Measurements from ENCODE around the gene ADGRB3. TPM values are rescaled to one million over a fixed set of nuclear protein-coding genes. Genes with fewer than 3 reads are reported as not detected.
A peak's percentile ranks its signal among the peaks of the same experiment; 100 is the strongest.

ADGRB3 gene
- polyA plus RNA-seq, 1 of the 3 experiments (the other 2 are of a cell fraction): 0.12 TPM

GRCh38 chr6:69337311-69337710 is 702.2 kb downstream of the ADGRB3 start:
- 37% methylated on average over 3 of the region's 3 CpGs for WGBS (ENCODE audit: low lambda C conversion rate)
- Histone ChIP-seq H3K4me3 (ENCODE audit: low read depth in 2 of 2, low read length in 1 of 2) (no peak overlapping the region), H3K36me3 (replicated peaks in 1 of 2; ENCODE audit: control insufficient read depth in 1 of 2, insufficient read depth in 2 of 2, low read length in 1 of 2) (no peaks in the 10 kb centered on the region), H3K79me2 (ENCODE audit: insufficient read depth) (no peaks in the 10 kb centered on the region), H3K9me3 (no peaks in the 10 kb centered on the region), H3K4me1 (ENCODE audit: control insufficient read depth in 1 of 2, insufficient read depth in 2 of 2, low read depth in 1 of 2, low read length in 1 of 2) (peaks cover 0 to 4% of the 10 kb centered on the region in 2 experiments; a peak in 2 of 4 replicates), H4K20me1 (ENCODE audit: insufficient read depth) (no peaks in the 10 kb centered on the region), H3K27me3 (ENCODE audit: insufficient read depth) (no peaks in the 10 kb centered on the region), H3K27ac (ENCODE audit: low read depth in 2 of 2, low read length in 1 of 2) (no peak overlapping the region), H3F3A (replicated peaks; ENCODE audit: insufficient read depth) (no peaks in the 10 kb centered on the region), H2AFZ (ENCODE audit: low read depth) (no peak overlapping the region), H3K9me2 (no peaks in the 10 kb centered on the region), H3K4me2 (no peak overlapping the region), H3K9ac (no peak overlapping the region)
- CTCF ChIA-PET: no interaction called here
- POLR2A ChIA-PET: no interaction called here
- DNase-seq: peak; percentile 2
- TF ChIP-seq MEF2A (IDR thresholded peaks at IDR 0.05; ENCODE audit: borderline replicate concordance, low read depth): no peak
- no peak for TF ChIP-seq SMC3 (IDR thresholded peaks at IDR 0.05; ENCODE audit: low read depth, low read length)
- TF ChIP-seq ELF1 (IDR thresholded peaks at IDR 0.05): no peak
- no peak for TF ChIP-seq REST (IDR thresholded peaks at IDR 0.05; ENCODE audit: low read depth, low read length)
- TF ChIP-seq RAD21 (IDR thresholded peaks at IDR 0.05; ENCODE audit: low read length): no peak
- TF ChIP-seq, protein P1, sequence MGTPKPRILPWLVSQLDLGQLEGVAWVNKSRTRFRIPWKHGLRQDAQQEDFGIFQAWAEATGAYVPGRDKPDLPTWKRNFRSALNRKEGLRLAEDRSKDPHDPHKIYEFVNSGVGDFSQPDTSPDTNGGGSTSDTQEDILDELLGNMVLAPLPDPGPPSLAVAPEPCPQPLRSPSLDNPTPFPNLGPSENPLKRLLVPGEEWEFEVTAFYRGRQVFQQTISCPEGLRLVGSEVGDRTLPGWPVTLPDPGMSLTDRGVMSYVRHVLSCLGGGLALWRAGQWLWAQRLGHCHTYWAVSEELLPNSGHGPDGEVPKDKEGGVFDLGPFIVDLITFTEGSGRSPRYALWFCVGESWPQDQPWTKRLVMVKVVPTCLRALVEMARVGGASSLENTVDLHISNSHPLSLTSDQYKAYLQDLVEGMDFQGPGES (IDR thresholded peaks at IDR 0.05; ENCODE audit: low read depth, low read length): no peak
- TF ChIP-seq NFIC (IDR thresholded peaks at IDR 0.05; ENCODE audit: borderline replicate concordance): no peak
- TF ChIP-seq RFX5 (IDR thresholded peaks at IDR 0.05; ENCODE audit: low read length): no peak

DNA sequence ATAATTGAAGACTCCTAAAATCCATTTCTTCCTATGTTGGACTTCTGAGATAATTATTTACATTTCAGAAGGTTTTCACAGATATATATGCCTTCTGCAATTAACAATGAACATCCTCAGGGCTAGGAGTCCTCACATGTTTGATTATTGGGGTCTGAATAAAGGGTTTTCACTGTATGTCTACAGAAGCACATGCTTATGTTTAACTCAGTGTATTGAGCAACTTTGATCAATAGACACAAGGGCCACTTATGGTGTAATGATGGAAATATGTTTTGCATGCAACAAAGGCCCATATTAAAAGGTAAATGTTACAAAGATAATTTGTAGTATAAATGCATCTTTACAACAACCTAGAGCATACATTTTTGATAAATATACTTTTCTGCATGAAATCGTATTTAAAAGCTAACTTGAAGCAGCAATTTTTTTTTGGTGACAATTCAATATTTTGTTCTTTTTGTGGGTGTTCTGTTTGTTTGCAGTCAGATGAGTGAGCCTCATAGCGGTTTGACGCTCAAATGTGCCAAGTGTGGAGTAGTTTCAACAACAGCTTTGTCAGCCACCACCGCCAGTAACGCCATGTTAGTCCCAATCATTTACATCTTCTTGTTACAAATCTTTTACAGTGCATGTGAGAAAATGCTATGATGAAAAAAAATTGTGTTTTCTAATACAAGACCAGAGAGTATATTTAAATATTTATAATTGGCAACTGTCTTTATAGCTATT is 703.5 kb downstream of the ADGRB3 start:
- ChIA-PET POLR2A (no interaction called here), CTCF (no interaction called here)
- DNase-seq: no peak
- Histone ChIP-seq H3K9me3 (no peaks in the 10 kb centered on the region), H3K36me3 (replicated peaks in 1 of 2; ENCODE audit: control insufficient read depth in 1 of 2, insufficient read depth in 2 of 2, low read length in 1 of 2) (no peaks in the 10 kb centered on the region), H3K9me2 (no peaks in the 10 kb centered on the region), H3K9ac (no peak overlapping the region), H3K79me2 (ENCODE audit: insufficient read depth) (no peaks in the 10 kb centered on the region), H4K20me1 (ENCODE audit: insufficient read depth) (no peaks in the 10 kb centered on the region), H3K27ac (ENCODE audit: low read depth in 2 of 2, low read length in 1 of 2) (no peak overlapping the region), H3K4me2 (no peak overlapping the region), H3K4me3 (ENCODE audit: low read depth in 2 of 2, low read length in 1 of 2) (no peak overlapping the region), H2AFZ (ENCODE audit: low read depth) (no peak overlapping the region), H3K27me3 (ENCODE audit: insufficient read depth) (no peaks in the 10 kb centered on the region), H3K4me1 (ENCODE audit: control insufficient read depth in 1 of 2, insufficient read depth in 2 of 2, low read depth in 1 of 2, low read length in 1 of 2) (peaks cover 0 to 4% of the 10 kb centered on the region in 2 experiments; a peak in 2 of 4 replicates), H3F3A (replicated peaks; ENCODE audit: insufficient read depth) (no peaks in the 10 kb centered on the region)
- 70% methylated on average over 5 of the region's 5 CpGs for WGBS (ENCODE audit: low lambda C conversion rate)
- TF ChIP-seq RAD21 (IDR thresholded peaks at IDR 0.05; ENCODE audit: low read length): no peak
- no peak for TF ChIP-seq FOXJ3 (CRISPR knock-in tag; IDR thresholded peaks at IDR 0.05)
- TF ChIP-seq ELF1 (IDR thresholded peaks at IDR 0.05): no peak
- TF ChIP-seq RXRA (IDR thresholded peaks at IDR 0.05; ENCODE audit: borderline replicate concordance, low read depth): no peak
- TF ChIP-seq TEAD4 (IDR thresholded peaks at IDR 0.05; ENCODE audit: borderline replicate concordance, insufficient read depth): no peak
- no peak for TF ChIP-seq GABPA (IDR thresholded peaks at IDR 0.05; ENCODE audit: low read depth)
- no peak for TF ChIP-seq TAF1 (IDR thresholded peaks at IDR 0.05; ENCODE audit: borderline replicate concordance, low read depth, low read length)
- TF ChIP-seq, protein P2, sequence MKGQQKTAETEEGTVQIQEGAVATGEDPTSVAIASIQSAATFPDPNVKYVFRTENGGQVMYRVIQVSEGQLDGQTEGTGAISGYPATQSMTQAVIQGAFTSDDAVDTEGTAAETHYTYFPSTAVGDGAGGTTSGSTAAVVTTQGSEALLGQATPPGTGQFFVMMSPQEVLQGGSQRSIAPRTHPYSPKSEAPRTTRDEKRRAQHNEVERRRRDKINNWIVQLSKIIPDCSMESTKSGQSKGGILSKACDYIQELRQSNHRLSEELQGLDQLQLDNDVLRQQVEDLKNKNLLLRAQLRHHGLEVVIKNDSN (IDR thresholded peaks at IDR 0.05; ENCODE audit: borderline replicate concordance, low read depth): no peak
- TF ChIP-seq CHD2 (IDR thresholded peaks at IDR 0.05; ENCODE audit: low read length, partially characterized antibody): no peak
- no peak for TF ChIP-seq POLR2AphosphoS5 (IDR thresholded peaks at IDR 0.05; ENCODE audit: low read depth, low read length)
- TF ChIP-seq, protein P3, sequence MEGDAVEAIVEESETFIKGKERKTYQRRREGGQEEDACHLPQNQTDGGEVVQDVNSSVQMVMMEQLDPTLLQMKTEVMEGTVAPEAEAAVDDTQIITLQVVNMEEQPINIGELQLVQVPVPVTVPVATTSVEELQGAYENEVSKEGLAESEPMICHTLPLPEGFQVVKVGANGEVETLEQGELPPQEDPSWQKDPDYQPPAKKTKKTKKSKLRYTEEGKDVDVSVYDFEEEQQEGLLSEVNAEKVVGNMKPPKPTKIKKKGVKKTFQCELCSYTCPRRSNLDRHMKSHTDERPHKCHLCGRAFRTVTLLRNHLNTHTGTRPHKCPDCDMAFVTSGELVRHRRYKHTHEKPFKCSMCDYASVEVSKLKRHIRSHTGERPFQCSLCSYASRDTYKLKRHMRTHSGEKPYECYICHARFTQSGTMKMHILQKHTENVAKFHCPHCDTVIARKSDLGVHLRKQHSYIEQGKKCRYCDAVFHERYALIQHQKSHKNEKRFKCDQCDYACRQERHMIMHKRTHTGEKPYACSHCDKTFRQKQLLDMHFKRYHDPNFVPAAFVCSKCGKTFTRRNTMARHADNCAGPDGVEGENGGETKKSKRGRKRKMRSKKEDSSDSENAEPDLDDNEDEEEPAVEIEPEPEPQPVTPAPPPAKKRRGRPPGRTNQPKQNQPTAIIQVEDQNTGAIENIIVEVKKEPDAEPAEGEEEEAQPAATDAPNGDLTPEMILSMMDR (IDR thresholded peaks at IDR 0.05): no peak
- no peak for TF ChIP-seq MEF2A (IDR thresholded peaks at IDR 0.05; ENCODE audit: borderline replicate concordance, low read depth)
- TF ChIP-seq, protein P4, sequence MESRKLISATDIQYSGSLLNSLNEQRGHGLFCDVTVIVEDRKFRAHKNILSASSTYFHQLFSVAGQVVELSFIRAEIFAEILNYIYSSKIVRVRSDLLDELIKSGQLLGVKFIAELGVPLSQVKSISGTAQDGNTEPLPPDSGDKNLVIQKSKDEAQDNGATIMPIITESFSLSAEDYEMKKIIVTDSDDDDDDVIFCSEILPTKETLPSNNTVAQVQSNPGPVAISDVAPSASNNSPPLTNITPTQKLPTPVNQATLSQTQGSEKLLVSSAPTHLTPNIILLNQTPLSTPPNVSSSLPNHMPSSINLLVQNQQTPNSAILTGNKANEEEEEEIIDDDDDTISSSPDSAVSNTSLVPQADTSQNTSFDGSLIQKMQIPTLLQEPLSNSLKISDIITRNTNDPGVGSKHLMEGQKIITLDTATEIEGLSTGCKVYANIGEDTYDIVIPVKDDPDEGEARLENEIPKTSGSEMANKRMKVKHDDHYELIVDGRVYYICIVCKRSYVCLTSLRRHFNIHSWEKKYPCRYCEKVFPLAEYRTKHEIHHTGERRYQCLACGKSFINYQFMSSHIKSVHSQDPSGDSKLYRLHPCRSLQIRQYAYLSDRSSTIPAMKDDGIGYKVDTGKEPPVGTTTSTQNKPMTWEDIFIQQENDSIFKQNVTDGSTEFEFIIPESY (IDR thresholded peaks at IDR 0.05; ENCODE audit: borderline replicate concordance, low read depth): no peak
